OCI-M2 (cell line): ENCODE data around the gene KLF17.
"Not testable (repeated sequence)": the region's sequence is repeated elsewhere in the genome, so short reads cannot be mapped to it uniquely, and the experiment has no call there.

Experiments
- DNase-seq: peaks from one replicate; lab custom pipeline; 2025; ENCODE audit not compliant: unreplicated experiment; lab: John Stamatoyannopoulos, UW

The KLF17 gene

GRCh38 chr1:44108971-44109370 lies 9.7 kb upstream of the KLF17 start:
- DNase-seq, result no peak

GRCh38 chr1:44110916-44111315 lies 7.7 kb upstream of the KLF17 start:
- DNase-seq, result no peak

GRCh38 chr1:44111861-44112260 lies 6.8 kb upstream of the KLF17 start:
- DNase-seq, result no peak

- no peak for DNase-seq
Measured at GRCh38 chr1:44112486-44112885, 6.1 kb upstream of the KLF17 start.

DNA sequence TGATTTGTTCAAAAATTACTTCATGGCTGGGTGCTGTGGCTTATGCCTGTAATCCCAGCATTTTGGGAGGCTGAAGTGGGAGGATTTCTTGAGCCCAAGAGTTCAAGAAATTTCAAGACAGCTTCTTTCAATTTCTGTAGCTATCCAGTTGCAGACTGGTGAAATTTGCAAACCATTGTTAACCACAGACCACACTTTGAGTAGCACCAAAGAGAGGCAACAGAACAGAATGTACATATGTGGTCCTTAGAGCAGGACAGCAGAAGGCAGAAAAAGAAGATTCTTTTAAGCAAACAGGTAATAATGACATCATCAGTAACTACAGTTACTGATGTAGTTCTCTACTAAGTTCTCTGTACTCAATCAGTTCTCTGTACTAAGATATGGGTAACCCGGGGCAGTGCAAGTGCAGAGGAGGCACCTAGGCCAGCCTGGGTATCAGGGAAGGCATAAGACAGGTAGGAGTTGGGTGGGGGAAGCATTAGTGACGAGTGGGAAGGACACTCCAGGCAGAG lies 5.5 kb upstream of the KLF17 start:
- DNase-seq, result no peak

DNA sequence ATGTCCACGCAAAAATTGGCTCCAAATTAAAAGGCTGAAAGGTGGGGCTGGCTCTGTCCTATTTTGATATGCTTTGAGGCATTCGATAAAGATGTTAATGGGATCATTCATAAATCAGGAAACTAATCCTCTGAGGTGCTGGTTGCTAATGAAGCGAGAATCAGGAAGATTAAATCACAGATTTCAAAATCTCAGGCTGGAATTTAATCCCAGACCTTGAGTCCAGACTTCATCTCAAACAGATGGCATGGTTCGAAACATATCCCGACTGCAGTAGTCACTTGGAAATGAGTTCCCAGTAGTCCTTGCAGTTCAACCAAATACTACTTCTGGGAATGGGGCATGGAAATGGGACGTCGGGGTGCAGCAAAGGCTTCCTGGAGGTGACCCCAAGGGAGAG lies 4.5 kb upstream of the KLF17 start:
- DNase-seq, result no peak

- DNase-seq, result not testable (repeated sequence)
Measured at GRCh38 chr1:44117272-44117671, 1.3 kb upstream of the KLF17 start.

DNA sequence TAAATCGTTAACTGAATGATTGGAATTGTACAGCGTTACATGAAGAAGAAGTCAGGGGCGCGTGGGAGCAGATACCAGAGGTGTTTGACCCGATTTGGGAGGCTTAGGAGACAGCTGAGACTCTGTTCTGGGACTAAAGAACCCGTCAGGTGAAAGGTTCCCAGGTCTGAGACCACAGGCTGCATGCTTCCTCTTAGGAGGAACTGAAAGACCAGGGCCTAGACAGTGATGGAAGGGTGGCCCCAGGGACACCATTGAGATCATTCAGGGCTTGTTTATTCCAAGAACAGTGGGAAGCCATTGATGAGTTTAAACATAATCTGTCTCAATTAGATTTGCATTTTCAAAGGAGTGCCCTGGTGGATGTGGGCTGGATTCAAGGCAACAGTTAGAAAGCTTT lies 904 bp downstream of the KLF17 start:
- DNase-seq, result no peak

GRCh38 chr1:44120398-44120949 lies 1.9 kb downstream of the KLF17 start:
- no peak for DNase-seq

DNA sequence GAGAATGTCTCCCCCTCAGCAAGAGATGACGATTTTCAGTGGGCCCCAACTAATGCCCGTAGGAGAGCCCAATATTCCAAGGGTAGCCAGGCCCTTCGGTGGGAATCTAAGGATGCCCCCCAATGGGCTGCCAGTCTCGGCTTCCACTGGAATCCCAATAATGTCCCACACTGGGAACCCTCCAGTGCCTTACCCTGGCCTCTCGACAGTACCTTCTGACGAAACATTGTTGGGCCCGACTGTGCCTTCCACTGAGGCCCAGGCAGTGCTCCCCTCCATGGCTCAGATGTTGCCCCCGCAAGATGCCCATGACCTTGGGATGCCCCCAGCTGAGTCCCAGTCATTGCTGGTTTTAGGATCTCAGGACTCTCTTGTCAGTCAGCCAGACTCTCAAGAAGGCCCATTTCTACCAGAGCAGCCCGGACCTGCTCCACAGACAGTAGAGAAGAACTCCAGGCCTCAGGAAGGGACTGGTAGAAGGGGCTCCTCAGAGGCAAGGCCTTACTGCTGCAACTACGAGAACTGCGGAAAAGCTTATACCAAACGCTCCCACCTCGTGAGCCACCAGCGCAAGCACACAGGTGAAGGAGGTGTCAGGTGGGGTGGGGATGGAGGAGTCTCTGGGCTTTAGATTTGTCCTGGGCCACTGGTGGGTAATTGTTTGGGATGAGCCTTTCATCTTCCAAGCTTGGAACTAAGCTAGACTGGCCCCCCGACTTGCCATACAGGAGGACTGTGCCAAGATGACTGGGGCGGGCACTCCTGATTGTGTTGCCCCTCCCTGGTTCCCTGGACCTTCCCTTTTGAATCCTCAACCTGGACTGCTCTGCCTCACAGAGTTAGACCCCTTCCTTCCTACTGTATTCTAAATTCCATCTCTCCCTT lies 11.2 kb downstream of the KLF17 start:
- no peak for DNase-seq

GRCh38 chr1:44131411-44131810 lies 12.8 kb downstream of the KLF17 start:
- no peak for DNase-seq

DNA sequence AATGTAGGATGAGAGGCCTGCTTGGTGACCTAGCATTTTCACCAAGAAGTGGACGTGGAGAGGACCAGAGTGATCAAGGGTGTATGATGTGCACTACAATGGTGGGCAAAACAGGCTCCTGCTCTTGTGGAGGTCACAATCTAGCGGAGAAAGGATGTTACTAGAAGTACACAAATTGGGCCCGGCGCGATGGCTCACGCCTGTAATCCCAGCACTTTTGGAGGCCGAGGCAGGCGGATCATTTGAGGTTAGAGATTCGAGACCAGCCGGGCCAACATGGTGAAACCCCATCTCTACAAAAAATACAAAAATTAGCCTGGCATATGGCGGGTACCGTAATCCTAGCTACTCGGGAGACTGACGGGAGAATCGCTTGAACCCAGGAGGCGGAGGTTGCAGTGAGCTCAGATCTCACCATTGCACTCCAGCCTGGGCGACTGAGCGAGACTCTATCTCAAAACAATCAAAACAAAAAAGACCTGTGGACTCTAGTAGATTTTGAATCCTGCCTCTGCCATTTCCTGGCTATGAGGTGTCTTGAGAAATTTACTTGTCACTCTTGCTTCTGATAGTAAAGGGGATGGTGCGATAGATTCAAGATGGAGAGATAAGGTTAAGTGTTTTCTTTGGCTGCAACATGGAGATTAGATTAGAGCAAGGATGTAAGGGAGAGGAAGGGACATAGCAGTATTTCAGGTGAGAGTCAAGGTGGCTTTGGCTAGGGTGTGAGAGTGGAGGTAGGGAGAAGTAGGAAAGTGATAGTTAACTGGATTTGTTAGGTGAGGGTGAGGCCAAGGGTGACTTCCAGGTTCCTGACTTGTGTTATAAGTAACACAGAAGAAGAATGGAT lies 15.7 kb downstream of the KLF17 start:
- DNase-seq, result no peak

- DNase-seq, result no peak
Measured at GRCh38 chr1:44135886-44136285, 17.3 kb downstream of the KLF17 start.

DNA sequence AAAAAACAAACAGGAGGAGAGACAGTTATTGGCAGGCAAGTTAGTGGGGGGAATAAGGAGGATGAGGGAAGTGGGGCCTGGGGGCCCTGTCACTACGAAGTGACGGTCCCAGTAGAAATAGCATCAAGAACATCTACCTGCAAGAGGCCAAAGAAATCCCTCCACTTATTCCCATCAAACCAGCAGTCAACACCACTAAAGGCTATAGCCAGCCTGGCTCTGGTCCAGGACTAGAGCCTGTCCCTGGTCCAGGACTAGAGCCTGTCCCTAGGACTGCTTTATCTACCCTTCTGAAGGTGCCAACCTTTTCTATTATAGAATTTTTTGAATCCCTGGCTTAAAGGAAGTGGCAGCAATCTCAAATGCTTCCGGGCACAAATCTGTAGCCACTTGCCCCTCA lies 19.6 kb downstream of the KLF17 start:
- DNase-seq, result no peak

DNA sequence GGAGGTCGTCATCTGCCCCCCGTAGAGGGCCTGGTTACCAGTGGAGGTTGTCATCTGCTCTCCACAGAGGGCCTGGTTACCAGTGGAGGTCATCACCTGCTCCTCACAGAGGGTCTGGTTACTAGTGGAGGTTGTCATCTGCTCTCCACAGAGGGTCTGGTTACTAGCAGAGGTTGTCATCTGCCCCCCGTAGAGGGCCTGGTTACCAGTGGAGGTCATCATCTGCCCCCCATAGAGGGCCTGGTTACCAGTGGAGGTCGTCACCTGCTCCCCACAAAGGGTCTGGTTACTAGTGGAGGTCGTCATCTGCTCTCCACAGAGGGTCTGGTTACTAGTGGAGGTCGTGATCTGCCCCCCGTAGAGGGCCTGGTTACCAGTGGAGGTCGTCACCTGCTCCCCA lies 20.9 kb downstream of the KLF17 start:
- not testable (repeated sequence) for DNase-seq

GRCh38 chr1:44141531-44141930 lies 22.9 kb downstream of the KLF17 start, which contains the start of gene KLF18:
TSS of gene KLF18 (minus strand) at chr1:44141631. CDS start at chr1:44141631, 0 bp downstream.
- no peak for DNase-seq

- DNase-seq, result no peak
Measured at GRCh38 chr1:44144962-44145756, 26.5 kb downstream of the KLF17 start.

- DNase-seq, result no peak
Measured at GRCh38 chr1:44146536-44147361, 28.1 kb downstream of the KLF17 start.

DNA sequence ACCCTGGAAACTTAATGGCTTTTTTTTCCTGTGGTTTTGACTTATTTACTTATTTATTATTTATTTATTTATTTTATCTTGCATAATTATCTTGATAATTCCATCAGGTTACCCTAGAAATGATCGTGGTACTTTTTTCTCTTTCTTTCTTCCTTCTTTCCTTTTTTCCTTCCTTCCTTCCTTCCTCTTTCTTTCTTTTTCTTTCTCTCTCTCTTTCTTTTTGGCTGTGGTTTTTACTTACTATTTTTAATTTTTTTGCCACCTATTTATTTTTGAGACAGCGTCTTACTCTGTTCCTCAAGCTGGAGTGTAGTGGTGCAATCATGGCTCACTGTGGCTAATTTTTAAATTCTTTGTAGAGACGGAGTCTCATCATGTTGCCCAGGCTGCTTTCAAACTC lies 29.0 kb downstream of the KLF17 start:
- no peak for DNase-seq

DNA sequence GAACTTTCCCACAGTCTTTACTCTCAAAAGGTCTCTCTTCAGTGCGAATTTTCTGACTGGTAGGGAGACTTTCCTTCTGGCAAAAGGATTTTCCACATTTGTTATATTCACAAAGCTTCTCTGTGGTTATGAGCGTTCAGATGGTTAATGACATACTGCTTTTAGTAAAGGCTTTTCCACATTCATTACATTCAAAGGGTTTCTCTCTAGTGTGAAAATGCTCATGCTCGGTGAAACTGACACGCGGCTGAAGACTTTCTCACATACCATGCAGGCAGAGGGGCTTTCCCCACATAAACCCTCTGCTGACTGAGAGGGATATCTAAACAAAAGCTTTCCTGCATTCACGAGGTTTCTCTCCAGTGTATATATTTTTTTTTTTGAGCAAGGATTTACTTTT lies 32.7 kb downstream of the KLF17 start:
- DNase-seq, result no peak
